Posterior cingulate gyrus (tissue), 11 donors: Measurements from ENCODE around the gene NOS3.
"Not testable (repeated sequence)": the region's sequence is repeated elsewhere in the genome, so short reads cannot be mapped to it uniquely, and the experiment has no call there.

Experiments
- DNase-seq, 10 donors: peaks; one replicate each; pipeline versions ENCODE4 v3.0.0 to v3.0.0-alpha.2; 2020 to 2021; ENCODE audit warnings: mixed read lengths in 3 of 10
- intact Hi-C: fragments of 100-400 bp; cut with DNase I; formaldehyde crosslinking; loops from one replicate; pipeline ENCODE4 v1.15.1; 2023

NOS3 gene

DNA sequence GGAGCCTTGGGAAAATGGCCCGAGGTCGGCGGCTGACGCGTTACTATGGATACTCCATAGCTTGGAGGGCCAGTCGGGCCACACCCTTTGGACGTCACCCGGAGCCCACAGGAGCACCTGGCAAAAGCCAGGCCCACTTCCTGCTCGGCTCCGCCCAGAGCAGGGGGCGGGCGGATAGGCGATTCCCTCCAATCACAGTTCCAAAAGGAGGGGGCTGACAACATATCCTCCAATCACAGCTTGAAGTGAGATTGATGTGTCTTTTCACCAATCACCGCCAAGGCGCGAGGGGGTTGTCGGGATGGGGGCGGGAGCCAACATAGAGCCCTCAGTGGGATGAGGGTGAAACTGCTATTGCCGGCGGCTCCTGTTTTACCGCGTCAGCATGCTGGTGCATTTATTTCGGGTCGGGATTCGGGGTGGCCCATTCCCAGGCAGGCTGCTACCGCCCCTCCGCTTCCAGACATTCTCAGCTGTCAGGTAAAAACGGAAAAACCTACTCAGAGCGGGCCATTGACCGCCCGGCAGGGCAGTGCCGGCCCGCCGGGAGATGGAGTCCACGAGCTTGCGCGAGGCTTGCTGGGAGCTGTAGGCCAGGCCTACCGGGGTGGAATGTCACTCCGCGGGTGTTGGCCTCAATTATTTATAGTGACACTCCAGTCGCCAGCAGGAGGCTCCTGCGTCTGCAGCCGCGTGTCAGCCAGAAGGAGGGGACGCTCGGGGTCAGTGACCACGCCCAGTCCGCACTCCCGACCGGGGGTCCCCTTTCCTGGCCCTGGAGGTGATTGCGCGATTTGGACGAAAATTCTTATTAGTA, 37.5 kb downstream of the NOS3 start, which contains the start of gene ABCB8:
ABCB8 (plus strand) TSS at position 320 of the 817 bp plus-strand sequence; CDS start at position 386, 66 bp downstream.
- intact Hi-C loops: loop anchor here (1.0 to 2.0 kb wide), 2 partner anchors 30 to 58 kb away; partner anchors contain the start of gene AGAP3

DNA sequence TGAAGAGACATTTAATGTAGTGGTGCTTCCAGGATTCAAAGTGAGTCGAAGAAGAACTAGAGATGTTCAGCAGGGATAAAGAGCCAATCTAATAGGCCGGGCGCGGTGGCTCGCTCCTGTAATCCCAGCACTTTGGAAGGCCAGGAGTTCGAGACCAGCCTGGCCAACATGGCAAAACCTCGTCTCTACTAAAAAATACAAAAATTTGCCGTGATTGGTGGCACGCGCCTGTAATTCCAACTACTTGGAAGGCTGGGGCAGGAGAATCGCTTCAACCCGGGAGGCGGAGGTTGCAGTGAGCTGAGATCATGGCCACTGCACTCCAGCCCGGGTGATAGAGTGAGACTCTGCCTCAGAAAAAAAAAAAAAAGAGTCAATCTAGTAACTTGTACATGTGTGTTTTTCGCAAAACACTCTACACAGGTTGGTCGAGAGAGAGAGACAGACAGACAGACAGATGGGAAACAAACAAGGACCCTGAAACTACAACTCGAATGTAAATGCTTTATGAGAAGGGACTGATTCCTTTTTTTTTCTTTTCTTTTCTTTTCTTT, 38.2 kb downstream of the NOS3 start:
- DNase-seq: no peak
- intact Hi-C loops: loop anchor here (1.0 to 2.0 kb wide), 2 partner anchors 29 to 58 kb away; partner anchors contain the start of gene AGAP3

More for the DNA sequence above, 37.5 kb downstream of the NOS3 start, which contains the start of gene ABCB8:
- peak; percentile 92 to 99 (median 96) for DNase-seq

DNA sequence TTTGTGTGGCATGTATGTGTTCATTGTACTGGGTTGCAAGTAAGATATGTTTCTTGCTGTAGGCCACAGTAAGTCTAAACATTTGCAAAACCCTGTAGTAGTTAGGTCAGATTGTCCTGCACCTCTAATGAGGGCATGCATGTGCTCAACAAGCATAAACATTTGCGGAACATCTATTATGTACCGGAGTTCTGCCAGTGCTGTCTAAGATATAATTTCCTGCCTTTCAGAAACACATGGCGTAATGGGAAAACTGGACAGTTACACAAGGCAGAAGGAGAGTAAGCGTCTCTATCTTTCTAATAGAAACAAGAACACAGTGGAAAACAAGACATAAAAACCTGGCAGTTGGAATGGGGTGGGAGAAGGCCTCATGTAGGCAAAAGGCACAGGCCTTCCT, 40.2 kb downstream of the NOS3 start:
- DNase-seq: no peak

GRCh38 chr7:151032936-151033863, 42.4 kb downstream of the NOS3 start:
- intact Hi-C loops: no loop called here
- DNase-seq: no peak

More for the DNA sequence above, 40.2 kb downstream of the NOS3 start:
- intact Hi-C loops: no loop called here

- no peak for DNase-seq
- intact Hi-C loops: no loop called here
These were observed 43.0 kb downstream of the NOS3 start for GRCh38 chr7:151033864-151034249.

GRCh38 chr7:151034312-151035025, 43.7 kb downstream of the NOS3 start:
- intact Hi-C loops: no loop called here
- peak in 1 of 10 donors; percentile 82 for DNase-seq

DNA sequence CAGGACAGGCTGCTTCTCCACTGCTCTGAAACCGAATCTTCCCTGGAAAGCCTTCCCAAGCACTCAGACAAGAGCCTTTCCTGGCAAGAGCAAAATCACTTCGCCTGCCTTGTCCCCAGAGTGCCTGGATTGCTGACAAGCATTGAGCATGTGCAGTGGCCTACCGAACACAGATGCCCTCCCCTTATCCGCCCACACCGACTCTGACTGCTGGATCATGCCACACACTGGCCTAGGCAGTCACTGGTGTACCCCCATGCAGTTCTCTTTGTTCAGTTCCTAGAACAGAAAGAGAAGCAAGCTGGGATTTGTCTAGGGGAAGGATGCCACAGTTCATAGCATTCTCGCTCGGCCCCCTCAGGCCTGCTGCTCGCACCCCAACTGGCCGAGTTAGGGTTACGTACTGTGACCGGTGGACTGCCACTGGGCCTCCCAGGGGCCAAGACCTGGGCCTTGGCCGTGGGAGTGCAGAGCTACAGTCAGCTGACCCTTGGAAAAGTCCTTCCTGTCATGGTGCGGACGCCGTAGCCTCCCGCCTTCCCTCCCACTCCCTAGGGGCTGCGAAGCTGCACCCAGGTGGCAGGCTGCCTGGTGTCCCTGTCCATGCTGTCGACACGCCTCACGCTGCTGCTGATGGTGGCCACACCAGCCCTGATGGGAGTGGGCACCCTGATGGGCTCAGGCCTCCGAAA, 44.4 kb downstream of the NOS3 start:
- peak in 4 of 10 donors; percentile 33 to 90 (median 69) for DNase-seq
- intact Hi-C loops: no loop called here

DNA sequence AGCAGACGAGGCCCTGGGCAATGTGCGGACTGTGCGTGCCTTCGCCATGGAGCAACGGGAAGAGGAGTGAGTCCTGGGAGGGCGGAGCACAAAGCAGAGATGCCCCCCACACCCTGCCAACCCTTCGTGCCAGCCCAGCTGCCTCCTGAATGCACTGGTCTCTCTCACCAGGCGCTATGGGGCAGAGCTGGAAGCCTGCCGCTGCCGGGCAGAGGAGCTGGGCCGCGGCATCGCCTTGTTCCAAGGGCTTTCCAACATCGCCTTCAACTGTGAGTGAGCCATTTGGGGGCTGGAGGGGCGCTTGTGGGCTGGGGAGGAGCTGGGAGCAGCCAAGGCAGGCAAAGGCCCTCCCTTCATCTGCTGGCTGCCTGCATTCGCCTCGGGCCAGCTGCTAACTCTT, 45.1 kb downstream of the NOS3 start:
- intact Hi-C loops: no loop called here

DNA sequence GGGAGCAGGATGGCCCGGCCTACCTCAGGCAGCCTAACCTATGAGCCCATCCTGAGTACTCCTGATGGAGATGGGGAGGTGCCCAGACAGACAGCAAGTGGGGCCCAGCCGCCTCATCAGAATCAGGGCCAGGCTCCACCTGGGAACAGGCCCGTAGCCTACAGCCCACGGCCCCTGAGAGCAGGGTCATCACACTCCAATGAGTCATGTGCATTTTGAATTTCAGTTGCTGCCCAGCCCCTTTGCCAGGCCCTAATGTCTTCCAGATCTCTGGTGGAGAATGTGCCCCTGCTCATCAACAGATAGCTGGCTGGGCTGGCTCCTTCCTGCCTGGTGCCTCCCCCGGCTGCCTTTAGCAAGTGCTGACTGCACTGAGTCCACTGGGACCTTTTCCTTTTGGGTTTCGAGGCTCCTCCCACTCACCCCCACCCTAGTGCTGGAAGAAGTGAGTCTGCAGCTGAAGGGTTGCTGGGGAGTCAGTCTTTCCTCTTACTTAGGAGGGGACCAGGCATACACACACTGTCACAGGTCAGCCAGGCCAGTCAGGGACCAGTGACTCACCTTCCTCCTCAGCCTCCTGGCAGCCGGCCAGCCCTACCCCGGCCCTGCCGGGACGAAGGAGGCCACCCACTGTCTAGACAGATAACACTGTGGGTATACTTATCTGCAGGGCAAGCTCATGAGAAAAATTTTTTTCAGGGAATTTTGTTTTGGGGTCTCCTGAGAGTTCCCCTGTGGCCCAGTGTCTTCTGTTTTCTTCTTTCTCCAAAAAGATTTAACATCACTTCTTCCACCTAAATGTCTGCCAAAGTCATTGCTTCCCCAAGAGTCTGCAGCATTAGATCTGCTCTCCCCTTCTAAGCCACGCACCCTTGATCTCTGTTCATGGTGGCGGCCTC, 48.4 kb downstream of the NOS3 start:
- DNase-seq: peak in 1 of 10 donors; percentile 81
- intact Hi-C loops: no loop called here

More for the DNA sequence above, 45.1 kb downstream of the NOS3 start:
- DNase-seq: peak in 1 of 10 donors; percentile 70

GRCh38 chr7:151039850-151040548, 49.2 kb downstream of the NOS3 start:
- intact Hi-C loops: no loop called here
- DNase-seq: no peak

GRCh38 chr7:151040616-151041375, 50.0 kb downstream of the NOS3 start:
- DNase-seq: no peak
- intact Hi-C loops: no loop called here

DNA sequence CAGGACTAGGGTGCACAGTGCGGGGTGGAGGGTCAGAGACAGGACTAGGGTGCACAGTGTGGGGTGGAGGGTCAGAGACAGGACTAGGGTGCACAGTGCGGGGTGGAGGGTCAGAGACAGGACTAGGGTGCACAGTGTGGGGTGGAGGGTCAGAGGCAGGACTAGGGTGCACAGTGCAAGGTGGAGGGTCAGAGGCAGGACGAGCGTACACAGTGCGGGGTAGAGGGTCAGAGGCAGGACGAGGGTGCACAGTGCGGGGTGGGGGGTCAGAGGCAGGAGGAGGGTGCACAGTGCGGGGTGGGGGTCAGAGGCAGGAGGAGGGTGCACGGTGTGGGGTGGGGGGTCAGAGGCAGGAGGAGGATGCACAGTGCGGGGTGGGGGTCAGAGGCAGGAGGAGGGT, 52.6 kb downstream of the NOS3 start:
- intact Hi-C loops, DNase-seq: not testable (repeated sequence)

DNA sequence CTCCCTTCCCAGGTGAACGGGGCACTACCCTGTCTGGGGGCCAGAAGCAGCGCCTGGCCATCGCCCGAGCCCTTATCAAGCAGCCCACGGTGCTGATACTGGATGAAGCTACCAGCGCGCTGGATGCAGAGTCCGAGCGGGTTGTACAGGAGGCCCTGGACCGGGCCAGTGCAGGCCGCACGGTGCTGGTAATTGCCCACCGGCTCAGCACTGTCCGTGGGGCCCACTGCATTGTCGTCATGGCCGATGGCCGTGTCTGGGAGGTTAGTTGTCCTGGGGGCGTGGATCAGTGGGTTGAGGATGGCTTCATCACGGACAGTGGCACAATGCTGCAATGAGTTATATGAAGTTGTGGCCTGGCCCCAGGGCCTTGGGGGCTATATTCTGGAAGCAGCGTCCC, 53.1 kb downstream of the NOS3 start:
- intact Hi-C loops: no loop called here
- DNase-seq: peak in 1 of 10 donors; percentile 59

- intact Hi-C loops: no loop called here
- DNase-seq: no peak
These were observed 54.4 kb downstream of the NOS3 start for GRCh38 chr7:151045262-151045661.

DNA sequence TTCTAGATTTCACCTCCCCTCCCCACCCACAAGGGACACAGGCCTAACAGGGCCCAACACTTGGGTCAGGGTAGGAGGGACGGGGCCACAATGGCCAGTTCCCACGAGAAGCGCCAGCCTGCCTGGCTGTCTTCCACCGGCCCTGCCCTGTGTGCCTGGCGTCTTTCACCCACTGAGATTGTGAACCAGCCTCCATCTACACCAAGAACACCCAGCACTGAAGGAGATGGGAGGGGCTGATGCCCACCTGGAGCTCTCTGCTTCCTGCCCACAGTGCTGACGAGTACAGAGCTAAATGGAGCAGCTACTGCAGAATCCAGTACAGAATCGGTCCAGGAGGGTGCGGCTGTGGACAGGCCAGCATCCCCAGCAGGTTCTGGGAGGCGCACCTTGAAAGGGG, 55.1 kb downstream of the NOS3 start:
- intact Hi-C loops: no loop called here
- DNase-seq: peak in 2 of 10 donors; percentile 68 to 69

DNA sequence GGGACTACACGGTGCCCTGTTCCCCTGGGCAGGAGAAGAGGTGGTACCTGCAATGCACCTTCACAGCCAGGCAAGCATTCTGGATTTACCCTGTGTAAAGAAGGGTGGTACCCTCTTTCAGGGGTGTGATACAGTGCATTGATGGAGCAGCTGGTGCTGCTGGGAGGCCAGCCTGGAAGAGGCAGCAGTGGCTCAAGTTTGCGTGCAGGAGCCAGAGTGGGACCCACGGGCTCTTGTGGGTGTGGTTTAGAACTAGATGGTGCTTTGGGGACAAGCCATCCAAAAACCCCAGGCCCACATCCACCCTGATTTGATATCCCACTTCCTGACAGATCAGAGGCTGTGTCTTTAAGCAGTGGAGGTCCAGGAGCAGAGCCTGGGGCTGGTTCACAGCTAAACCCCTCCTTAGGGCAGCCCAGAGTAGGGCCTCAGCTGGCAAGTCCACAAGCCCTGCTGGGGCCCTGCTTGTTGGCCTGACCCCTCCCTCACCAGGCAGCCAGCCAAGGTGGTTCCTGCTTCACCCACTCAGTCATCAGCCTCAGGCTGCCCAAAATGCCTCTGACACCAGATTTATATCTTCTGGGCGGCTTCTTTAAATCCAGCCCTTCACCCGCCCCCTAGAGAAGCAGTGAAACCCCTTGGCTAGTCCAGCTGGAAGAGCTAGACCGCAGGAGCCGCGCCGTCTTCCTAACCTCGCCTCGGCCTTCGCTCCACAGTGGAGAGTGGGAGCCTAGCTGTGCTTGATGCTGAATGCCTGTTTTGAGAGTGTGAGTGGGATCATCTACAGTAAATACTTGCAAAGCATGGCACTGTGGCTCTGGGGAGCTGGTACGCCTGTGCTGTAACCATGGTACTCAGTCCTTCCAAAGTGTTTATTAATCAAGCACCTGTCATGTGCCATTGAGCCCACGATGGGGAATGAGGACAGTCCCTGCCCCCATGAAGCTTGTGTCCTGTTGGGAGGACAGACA, 56.1 kb downstream of the NOS3 start:
- intact Hi-C loops: no loop called here
- DNase-seq: peak in 3 of 10 donors; percentile 62 to 84 (median 75)
